PC-3 (cell line): ENCODE measurements around the gene SMOC2. TPM values are rescaled to one million over a fixed set of nuclear protein-coding genes. Genes with fewer than 3 reads are reported as not detected.

ENCODE experiments used
- ATAC-seq: fragments of 200-7000 bp; cut with Tn5 transposase; 2 replicates; pipeline ENCODE4 v1.9.1; 2020; ENCODE audit warnings: mild to moderate bottlenecking, moderate library complexity
- BruUV-seq: library from RNA; stranded (reverse); fragments of 400-500 nt; replicated peaks from 2 replicates; lab custom pipeline; 2021; lab: Mats Ljungman, UMichigan
- CTCF ChIA-PET: fragments of 300-600 bp; sonication (Branson Sonifier 250); formaldehyde crosslinking; loops from one replicate; lab custom pipeline; 2022; ENCODE audit warnings: antibody characterized with exemption; lab: Charles Lee
- POLR2A ChIA-PET: fragments of 300-600 bp; sonication (Branson Sonifier 250); formaldehyde crosslinking; loops from one replicate; lab custom pipeline; 2022; ENCODE audit warnings: antibody characterized with exemption; ENCODE audit not compliant: unreplicated experiment; lab: Charles Lee
- DNase-seq: peaks from one replicate; pipeline ENCODE4 v3.0.0-alpha.2; 2015
- H2AFZ ChIP-seq: fragments of 300-600 bp; sonication (generic); 2 replicates; pipeline ENCODE4 v1.6.0; 2016; ENCODE audit warnings: antibody characterized with exemption, low read length
- H3F3A ChIP-seq: fragments of 300-600 bp; sonication (generic); one replicate; pipeline ENCODE4 v1.6.0; 2017; ENCODE audit warnings: antibody characterized with exemption, low read length, control low read depth, mild to moderate bottlenecking; ENCODE audit not compliant: unreplicated experiment
- H3K27ac ChIP-seq: fragments of 300-600 bp; sonication (generic); 2 replicates; pipeline ENCODE4 v1.5.1; 2016; ENCODE audit warnings: mild to moderate bottlenecking, low read length
- H3K27me3 ChIP-seq: fragments of 300-600 bp; sonication (generic); 2 replicates; pipeline ENCODE4 v1.6.1; 2016; ENCODE audit warnings: low read length, mixed read lengths
- H3K36me3 ChIP-seq: fragments of 300-600 bp; sonication (generic); 2 replicates; pipeline ENCODE4 v1.6.1; 2016; ENCODE audit warnings: low read depth, mixed run types, low read length, mixed read lengths
- H3K4me1 ChIP-seq: fragments of 300-600 bp; sonication (generic); 2 replicates; pipeline ENCODE4 v1.5.1; 2016; ENCODE audit warnings: low read length; ENCODE audit not compliant: insufficient read depth
- H3K4me2 ChIP-seq: fragments of 300-600 bp; sonication (generic); 2 replicates; pipeline ENCODE4 v1.6.0; 2016; ENCODE audit warnings: low read length
- H3K4me3 ChIP-seq: fragments of 300-600 bp; sonication (generic); 2 replicates; pipeline ENCODE4 v1.5.1; 2016; ENCODE audit warnings: mild to moderate bottlenecking, low read length, mixed read lengths
- H3K79me2 ChIP-seq: fragments of 300-600 bp; sonication (generic); 2 replicates; pipeline ENCODE4 v1.6.1; 2017; ENCODE audit warnings: low read length, mixed read lengths
- H3K9ac ChIP-seq: fragments of 300-600 bp; sonication (generic); 2 replicates; pipeline ENCODE4 v1.6.0; 2016; ENCODE audit warnings: mild to moderate bottlenecking, low read length
- H3K9me2 ChIP-seq: fragments of 300-600 bp; sonication (generic); replicated peaks from 2 replicates; pipeline ENCODE4 v1.6.1; 2016; ENCODE audit warnings: mixed run types, low read length, mixed read lengths
- H3K9me3 ChIP-seq: fragments of 300-600 bp; sonication (generic); 2 replicates; pipeline ENCODE4 v1.6.1; 2016; ENCODE audit warnings: low read length, mixed read lengths
- H4K20me1 ChIP-seq: fragments of 300-600 bp; sonication (generic); 2 replicates; pipeline ENCODE4 v1.6.1; 2016; ENCODE audit warnings: low read length, mixed read lengths
- EZH2 ChIP-seq: fragments of 300-600 bp; sonication (generic); IDR thresholded peaks from one replicate; pipeline ENCODE4 v1.6.1; 2017; ENCODE audit warnings: antibody characterized with exemption, mild to moderate bottlenecking, low read length; ENCODE audit not compliant: unreplicated experiment
- EZH2phosphoT487 ChIP-seq: fragments of 300-600 bp; sonication (generic); IDR thresholded peaks from 2 replicates; pipeline ENCODE4 v1.6.1; 2018; ENCODE audit warnings: mild to moderate bottlenecking, antibody characterized with exemption, low read length, borderline replicate concordance
- intact Hi-C: fragments of 100-400 bp; cut with micrococcal nuclease; formaldehyde crosslinking; loops from 2 replicates; pipeline ENCODE4 v1.9.0; 2023
- total RNA-seq: library from RNA; depleted of rRNA; stranded (reverse); fragments of >200 nt; gene quantifications from 2 replicates; pipeline ENCODE4 v1.2.3, GENCODE V29; 2014
- TF ChIP-seq, protein P1 (sequence below): fragments of 300-600 bp; sonication (generic); conservative IDR thresholded peaks from 2 replicates; pipeline ENCODE4 v1.5.1; 2017; ENCODE audit warnings: antibody characterized with exemption, low read depth, mild to moderate bottlenecking, low read length

SMOC2 gene
- total RNA-seq, 1 experiment from 2014 or later = not detected

DNA sequence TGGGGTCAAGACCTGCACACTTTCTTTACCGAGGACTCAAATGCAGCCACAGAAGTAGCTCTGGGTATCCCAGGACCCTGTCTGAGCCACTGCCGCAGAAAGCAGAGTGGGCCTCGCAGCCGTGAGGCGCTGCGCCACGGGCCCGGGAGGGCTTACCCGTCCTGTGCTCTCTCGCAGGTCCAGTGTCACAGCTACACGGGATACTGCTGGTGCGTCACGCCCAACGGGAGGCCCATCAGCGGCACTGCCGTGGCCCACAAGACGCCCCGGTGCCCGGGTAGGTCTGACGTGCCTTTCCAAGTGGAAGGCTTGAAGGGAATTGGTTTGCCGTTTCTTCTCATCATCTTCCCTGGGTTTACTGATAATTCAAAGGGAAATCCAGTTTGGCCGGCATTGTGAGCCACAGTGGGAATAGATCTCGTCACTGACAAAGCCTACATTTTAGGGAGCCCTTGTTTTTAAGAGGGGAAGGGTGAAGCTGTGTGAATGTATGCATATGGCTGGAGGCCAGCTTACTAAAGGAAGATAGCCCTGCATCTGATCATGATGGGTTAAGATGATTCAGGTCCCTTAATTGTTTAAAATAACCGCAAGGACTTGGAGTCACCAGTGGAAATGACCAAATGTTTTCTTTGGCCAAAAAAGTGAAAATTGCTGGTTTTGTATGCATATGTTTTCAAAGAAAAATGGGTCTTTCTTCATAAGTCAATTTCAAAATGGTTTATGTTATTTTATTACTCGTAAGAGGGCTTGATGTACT, 86.6 kb downstream of the SMOC2 start:
- Histone ChIP-seq H3K9me3 (no peaks in the 10 kb centered on the region), H3K79me2 (no peaks in the 10 kb centered on the region), H3K27ac (no peak overlapping the region), H3K27me3 (peaks cover 12% of the 10 kb centered on the region; the same call in 1 of the 2 replicates), H3K36me3 (no peaks in the 10 kb centered on the region), H3K4me3 (no peak overlapping the region), H3F3A (no peaks in the 10 kb centered on the region), H4K20me1 (no peaks in the 10 kb centered on the region), H3K9ac (no peak overlapping the region), H3K4me1 (no peaks in the 10 kb centered on the region), H2AFZ (no peak overlapping the region), H3K9me2 (no peaks in the 10 kb centered on the region), H3K4me2 (no peak overlapping the region)
- no TSS peak for BruUV-seq
- TF ChIP-seq EZH2 (no peak), EZH2phosphoT487 (no peak)
- TF ChIP-seq, protein P1, sequence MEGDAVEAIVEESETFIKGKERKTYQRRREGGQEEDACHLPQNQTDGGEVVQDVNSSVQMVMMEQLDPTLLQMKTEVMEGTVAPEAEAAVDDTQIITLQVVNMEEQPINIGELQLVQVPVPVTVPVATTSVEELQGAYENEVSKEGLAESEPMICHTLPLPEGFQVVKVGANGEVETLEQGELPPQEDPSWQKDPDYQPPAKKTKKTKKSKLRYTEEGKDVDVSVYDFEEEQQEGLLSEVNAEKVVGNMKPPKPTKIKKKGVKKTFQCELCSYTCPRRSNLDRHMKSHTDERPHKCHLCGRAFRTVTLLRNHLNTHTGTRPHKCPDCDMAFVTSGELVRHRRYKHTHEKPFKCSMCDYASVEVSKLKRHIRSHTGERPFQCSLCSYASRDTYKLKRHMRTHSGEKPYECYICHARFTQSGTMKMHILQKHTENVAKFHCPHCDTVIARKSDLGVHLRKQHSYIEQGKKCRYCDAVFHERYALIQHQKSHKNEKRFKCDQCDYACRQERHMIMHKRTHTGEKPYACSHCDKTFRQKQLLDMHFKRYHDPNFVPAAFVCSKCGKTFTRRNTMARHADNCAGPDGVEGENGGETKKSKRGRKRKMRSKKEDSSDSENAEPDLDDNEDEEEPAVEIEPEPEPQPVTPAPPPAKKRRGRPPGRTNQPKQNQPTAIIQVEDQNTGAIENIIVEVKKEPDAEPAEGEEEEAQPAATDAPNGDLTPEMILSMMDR = no peak
- ChIA-PET POLR2A (no interaction called here), CTCF (no interaction called here)
- peak; percentile 1 for DNase-seq
- intact Hi-C loops = no loop called here
- ATAC-seq = no peak

DNA sequence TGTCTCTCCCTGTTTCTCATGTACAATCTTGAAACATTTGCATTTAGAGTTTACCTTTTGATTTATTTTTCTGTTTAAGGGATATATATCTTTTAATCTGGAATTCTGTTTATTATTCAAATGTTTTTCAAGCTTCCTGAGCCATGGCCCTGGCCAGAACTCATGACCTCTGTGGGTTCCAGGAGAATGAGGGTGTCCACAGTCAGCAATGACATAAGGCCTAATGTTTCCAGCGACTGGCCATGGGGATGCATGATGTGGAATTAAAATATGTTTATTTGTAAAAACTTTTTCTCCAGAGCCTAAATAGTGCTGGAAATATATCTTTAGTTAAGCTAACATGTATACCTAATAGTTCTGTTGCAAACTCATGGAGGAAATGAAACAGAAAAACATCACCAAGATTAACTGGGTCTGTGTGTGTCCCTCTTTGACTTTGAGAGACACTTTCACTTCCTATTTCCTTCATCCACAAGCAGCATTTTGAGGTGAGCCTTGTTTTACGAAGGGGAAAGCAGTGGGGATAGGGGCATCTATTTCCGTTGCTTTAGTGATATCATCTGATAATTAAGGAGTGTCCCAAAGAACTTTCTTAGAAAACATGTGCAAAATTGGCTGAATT, 87.6 kb downstream of the SMOC2 start:
- peaks cover 12% of the 10 kb centered on the region; the same call in 1 of the 2 replicates for H3K27me3 ChIP-seq
- H3K9ac ChIP-seq = no peak overlapping the region
- ATAC-seq (no peak), DNase-seq (no peak)
- H2AFZ ChIP-seq = no peak overlapping the region
- no peak overlapping the region for H3K4me3 ChIP-seq
- intact Hi-C loops = no loop called here
- H3K36me3 ChIP-seq = no peaks in the 10 kb centered on the region
- H3K4me2 ChIP-seq = no peak overlapping the region
- ChIA-PET CTCF (no interaction called here), POLR2A (no interaction called here)
- no peak for TF ChIP-seq EZH2phosphoT487
- TF ChIP-seq EZH2 = no peak
- TF ChIP-seq, protein P1 = no peak
- no TSS peak for BruUV-seq
- no peaks in the 10 kb centered on the region for H3K9me2 ChIP-seq
- no peaks in the 10 kb centered on the region for H3K79me2 ChIP-seq
- no peaks in the 10 kb centered on the region for H4K20me1 ChIP-seq
- H3F3A ChIP-seq = no peaks in the 10 kb centered on the region
- no peak overlapping the region for H3K27ac ChIP-seq
- H3K9me3 ChIP-seq = no peaks in the 10 kb centered on the region
- no peaks in the 10 kb centered on the region for H3K4me1 ChIP-seq

DNA sequence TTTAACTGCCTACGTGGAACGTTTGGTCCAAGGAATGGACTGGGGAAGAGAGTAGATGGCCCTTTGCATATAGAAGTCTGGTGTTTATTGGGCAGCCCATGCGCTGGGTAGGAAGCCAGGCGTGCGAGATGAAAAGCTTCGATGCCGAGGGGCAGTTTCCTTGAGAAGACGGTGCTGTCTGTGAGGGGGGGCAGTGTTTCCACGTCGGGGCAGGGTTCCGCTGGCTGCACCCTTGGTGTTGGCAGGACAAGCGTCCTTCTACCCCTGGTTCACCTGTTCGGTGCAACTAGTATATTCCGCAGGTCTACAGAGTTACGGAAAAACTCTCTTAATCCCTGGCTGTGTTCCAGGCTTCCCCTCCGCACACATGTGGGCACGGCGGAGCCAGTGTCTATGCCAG, 88.2 kb downstream of the SMOC2 start:
- Histone ChIP-seq H3K9me2 (no peaks in the 10 kb centered on the region), H4K20me1 (no peaks in the 10 kb centered on the region), H2AFZ (no peak overlapping the region), H3K27me3 (peaks cover 12% of the 10 kb centered on the region; the same call in 1 of the 2 replicates), H3K9ac (no peak overlapping the region), H3K27ac (no peak overlapping the region), H3K79me2 (no peaks in the 10 kb centered on the region), H3K36me3 (no peaks in the 10 kb centered on the region), H3K4me3 (no peak overlapping the region), H3K4me2 (no peak overlapping the region), H3K9me3 (no peaks in the 10 kb centered on the region), H3F3A (no peaks in the 10 kb centered on the region), H3K4me1 (no peaks in the 10 kb centered on the region)
- no peak for DNase-seq
- no peak for TF ChIP-seq EZH2
- TF ChIP-seq, protein P1 = no peak
- intact Hi-C loops = no loop called here
- no peak for ATAC-seq
- no TSS peak for BruUV-seq
- ChIA-PET POLR2A (no interaction called here), CTCF (no interaction called here)
